GM15510 (cell line): Measurements from ENCODE around the gene MEF2B.

Experiments used
- POLR2A ChIP-seq: IDR thresholded peaks from 3 replicates; pipeline ENCODE4 v1.6.1; 2011; ENCODE audit warnings: borderline replicate concordance; ENCODE audit not compliant: insufficient read length; ENCODE audit errors: extremely low read depth

Gene MEF2B

GRCh38 chr19:19176950-19177349 is 6.9 kb upstream of the MEF2B start:
- TF ChIP-seq POLR2A: no peak

GRCh38 chr19:19171821-19172532 is 1.9 kb upstream of the MEF2B start:
- TF ChIP-seq POLR2A: peak; percentile 15

GRCh38 chr19:19170873-19171672 is 1.0 kb upstream of the MEF2B start:
- TF ChIP-seq POLR2A: no peak

- no peak for TF ChIP-seq POLR2A
Observed at GRCh38 chr19:19169236-19170052, 619 bp downstream of the MEF2B start.

GRCh38 chr19:19167612-19168011 is 2.5 kb downstream of the MEF2B start:
- no peak for TF ChIP-seq POLR2A

GRCh38 chr19:19165396-19165795 is 4.7 kb downstream of the MEF2B start:
- TF ChIP-seq POLR2A: no peak

GRCh38 chr19:19162495-19162894 is 7.6 kb downstream of the MEF2B start:
- no peak for TF ChIP-seq POLR2A

GRCh38 chr19:19160461-19161035 is 9.5 kb downstream of the MEF2B start:
- no peak for TF ChIP-seq POLR2A

- TF ChIP-seq POLR2A: no peak
Observed at GRCh38 chr19:19159534-19159933, 10.5 kb downstream of the MEF2B start.

- no peak for TF ChIP-seq POLR2A
Observed at GRCh38 chr19:19157808-19158207, 12.3 kb downstream of the MEF2B start.

GRCh38 chr19:19155495-19156219 is 14.4 kb downstream of the MEF2B start:
- peak; percentile 44 for TF ChIP-seq POLR2A

- no peak for TF ChIP-seq POLR2A
Observed at GRCh38 chr19:19154768-19155494, 15.1 kb downstream of the MEF2B start.

- peak; percentile 18 for TF ChIP-seq POLR2A
Observed at GRCh38 chr19:19152668-19153384, 17.2 kb downstream of the MEF2B start.

- TF ChIP-seq POLR2A: no peak
Observed at GRCh38 chr19:19151418-19151817, 18.6 kb downstream of the MEF2B start.

- no peak for TF ChIP-seq POLR2A
Observed at GRCh38 chr19:19149435-19149834, 20.6 kb downstream of the MEF2B start.
